ENCODE results near the gene KIAA0825.
"Not testable (repeated sequence)": the region's sequence is repeated elsewhere in the genome, so short reads cannot be mapped to it uniquely, and the experiment has no call there.

Gene KIAA0825

GRCh38 chr5:94577466-94578245 is 40.7 kb downstream of the KIAA0825 start:
- no peak overlapping the region for H3K4me3 ChIP-seq (ENCODE audit: low read length)
- DNase-seq (ENCODE audit: low read depth) = peak; percentile 2
- TF ChIP-seq, protein P1, sequence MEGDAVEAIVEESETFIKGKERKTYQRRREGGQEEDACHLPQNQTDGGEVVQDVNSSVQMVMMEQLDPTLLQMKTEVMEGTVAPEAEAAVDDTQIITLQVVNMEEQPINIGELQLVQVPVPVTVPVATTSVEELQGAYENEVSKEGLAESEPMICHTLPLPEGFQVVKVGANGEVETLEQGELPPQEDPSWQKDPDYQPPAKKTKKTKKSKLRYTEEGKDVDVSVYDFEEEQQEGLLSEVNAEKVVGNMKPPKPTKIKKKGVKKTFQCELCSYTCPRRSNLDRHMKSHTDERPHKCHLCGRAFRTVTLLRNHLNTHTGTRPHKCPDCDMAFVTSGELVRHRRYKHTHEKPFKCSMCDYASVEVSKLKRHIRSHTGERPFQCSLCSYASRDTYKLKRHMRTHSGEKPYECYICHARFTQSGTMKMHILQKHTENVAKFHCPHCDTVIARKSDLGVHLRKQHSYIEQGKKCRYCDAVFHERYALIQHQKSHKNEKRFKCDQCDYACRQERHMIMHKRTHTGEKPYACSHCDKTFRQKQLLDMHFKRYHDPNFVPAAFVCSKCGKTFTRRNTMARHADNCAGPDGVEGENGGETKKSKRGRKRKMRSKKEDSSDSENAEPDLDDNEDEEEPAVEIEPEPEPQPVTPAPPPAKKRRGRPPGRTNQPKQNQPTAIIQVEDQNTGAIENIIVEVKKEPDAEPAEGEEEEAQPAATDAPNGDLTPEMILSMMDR (conservative IDR thresholded peaks at IDR 0.05; ENCODE audit: low read length) = no peak

DNA sequence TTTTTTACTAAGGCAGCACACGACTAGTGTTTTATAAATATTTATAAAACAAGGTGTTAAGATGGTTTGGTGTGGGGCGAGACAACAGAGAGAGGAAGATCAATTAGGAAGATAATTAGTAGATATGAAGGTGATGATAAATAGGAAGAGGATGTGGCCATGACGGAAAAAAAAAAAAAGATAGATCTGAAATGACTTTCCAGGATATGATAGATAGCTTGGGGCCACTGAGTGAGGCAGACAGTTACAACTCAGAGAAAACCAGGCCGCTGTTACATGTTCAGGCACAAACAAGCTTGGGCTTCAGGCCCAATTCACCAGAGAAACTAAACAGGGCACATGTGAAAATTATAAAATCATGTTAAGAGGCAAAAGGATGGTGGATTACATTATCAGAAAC is 43.2 kb downstream of the KIAA0825 start:
- no peak overlapping the region for H3K4me3 ChIP-seq (ENCODE audit: low read length)
- no peak for DNase-seq (ENCODE audit: low read depth)
- TF ChIP-seq, protein P1 (conservative IDR thresholded peaks at IDR 0.05; ENCODE audit: low read length) = no peak

DNA sequence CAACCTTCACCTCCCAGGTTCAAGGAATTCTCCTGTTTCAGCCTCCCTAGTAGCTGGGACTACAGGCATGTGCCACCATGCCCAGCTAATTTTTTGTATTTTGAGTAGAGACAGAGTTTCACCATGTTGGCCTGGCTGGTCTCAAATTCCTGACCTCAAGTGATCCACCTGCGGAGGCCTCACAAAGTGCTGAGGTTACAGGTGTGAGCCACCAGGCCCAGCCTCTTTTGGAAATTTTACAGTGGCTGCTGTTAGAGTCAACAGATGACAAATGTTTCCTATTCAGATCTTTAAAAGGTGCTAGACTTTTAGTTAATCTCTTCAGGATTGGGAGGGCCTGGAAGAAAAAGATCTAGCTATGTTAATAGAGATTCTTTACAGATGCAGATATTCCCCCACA is 45.1 kb downstream of the KIAA0825 start:
- not testable (repeated sequence) for DNase-seq (ENCODE audit: low read depth)

GRCh38 chr5:94571415-94571814 is 47.0 kb downstream of the KIAA0825 start:
- TF ChIP-seq, protein P1 (conservative IDR thresholded peaks at IDR 0.05; ENCODE audit: low read length) = no peak
- no peak overlapping the region for H3K4me3 ChIP-seq (ENCODE audit: low read length)
- DNase-seq (ENCODE audit: low read depth) = no peak

More for the DNA sequence above, 45.1 kb downstream of the KIAA0825 start:
- not testable (repeated sequence) for H3K4me3 ChIP-seq (ENCODE audit: low read length)

GRCh38 chr5:94564812-94565211 is 53.6 kb downstream of the KIAA0825 start:
- H3K4me3 ChIP-seq (ENCODE audit: low read length) = no peak overlapping the region
- no peak for DNase-seq (ENCODE audit: low read depth)
- TF ChIP-seq, protein P1 (conservative IDR thresholded peaks at IDR 0.05; ENCODE audit: low read length) = no peak

GRCh38 chr5:94562327-94562971 is 56.0 kb downstream of the KIAA0825 start:
- no peak for DNase-seq (ENCODE audit: low read depth)
- no peak overlapping the region for H3K4me3 ChIP-seq (ENCODE audit: low read length)
- TF ChIP-seq, protein P1 (conservative IDR thresholded peaks at IDR 0.05; ENCODE audit: low read length) = no peak

GRCh38 chr5:94558028-94558427 is 60.4 kb downstream of the KIAA0825 start:
- H3K4me3 ChIP-seq (ENCODE audit: low read length) = no peak overlapping the region

More at GRCh38 chr5:94558028-94558427, 60.4 kb downstream of the KIAA0825 start:
- DNase-seq (ENCODE audit: low read depth) = no peak
- TF ChIP-seq, protein P1 (conservative IDR thresholded peaks at IDR 0.05; ENCODE audit: low read length) = no peak
